Amniotic epithelial cell (primary cell): ENCODE results near the gene ATP2B1.
"Not testable (repeated sequence)": the region's sequence is repeated elsewhere in the genome, so short reads cannot be mapped to it uniquely, and the experiment has no call there.

Experiments used
- DNase-seq: peaks from one replicate; pipeline ENCODE4 v3.0.0-alpha.2; 2010; ENCODE audit warnings: low read depth

The ATP2B1 gene

DNA sequence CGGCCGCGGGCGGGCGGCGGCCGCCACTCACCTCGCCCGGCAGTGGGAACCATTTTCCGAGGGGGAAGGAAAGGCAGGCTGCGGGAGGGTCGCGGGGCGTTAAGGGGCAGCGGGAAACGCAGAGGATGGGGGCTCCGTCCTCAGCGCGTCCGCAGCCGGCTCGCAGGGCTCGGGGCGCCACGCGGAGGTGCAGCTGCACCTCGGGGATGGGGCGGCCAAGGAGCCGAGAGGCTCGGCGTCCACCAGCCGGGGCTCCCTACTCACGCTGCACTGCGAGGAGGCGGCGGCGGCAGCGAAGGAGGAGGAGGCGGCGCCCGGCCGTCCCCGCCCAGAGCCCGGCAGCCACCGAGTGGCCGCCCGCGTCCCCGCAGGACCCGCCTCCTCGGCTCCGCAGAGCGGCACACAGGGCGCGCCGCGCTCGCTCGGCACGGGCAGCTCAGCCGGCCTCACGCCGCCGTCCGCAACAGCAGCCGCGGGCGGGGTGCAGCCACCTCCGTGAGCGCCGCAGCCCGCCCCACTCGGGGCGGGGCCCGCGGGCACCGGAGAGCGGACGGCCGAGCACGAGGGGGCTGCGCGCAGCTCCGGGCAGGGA is at the start of gene ATP2B1:
TSS of gene ATP2B1 (minus strand) at position 274 of the 592 bp plus-strand sequence. CDS start 52,952 bp downstream, outside the sequence.
- peak; percentile 79 for DNase-seq

DNA sequence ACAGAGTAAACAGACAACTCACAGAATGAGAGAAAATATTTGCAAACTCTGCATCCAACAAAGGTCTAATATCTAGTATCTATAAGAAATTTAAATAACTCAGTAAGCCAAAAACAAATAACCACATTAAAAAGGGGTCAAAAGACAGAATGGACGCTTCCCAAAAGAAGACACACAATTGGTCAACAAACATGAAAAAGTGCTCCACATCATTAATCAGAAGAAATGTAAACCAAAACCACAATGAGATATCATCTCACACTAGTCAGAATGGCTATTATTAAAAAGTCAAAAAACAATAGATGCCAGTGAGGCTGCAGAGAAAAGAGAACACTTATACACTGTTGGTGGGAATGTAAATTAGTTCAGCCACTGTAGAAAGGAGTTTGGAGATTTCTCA is 49.3 kb upstream of the ATP2B1 start:
- not testable (repeated sequence) for DNase-seq

DNA sequence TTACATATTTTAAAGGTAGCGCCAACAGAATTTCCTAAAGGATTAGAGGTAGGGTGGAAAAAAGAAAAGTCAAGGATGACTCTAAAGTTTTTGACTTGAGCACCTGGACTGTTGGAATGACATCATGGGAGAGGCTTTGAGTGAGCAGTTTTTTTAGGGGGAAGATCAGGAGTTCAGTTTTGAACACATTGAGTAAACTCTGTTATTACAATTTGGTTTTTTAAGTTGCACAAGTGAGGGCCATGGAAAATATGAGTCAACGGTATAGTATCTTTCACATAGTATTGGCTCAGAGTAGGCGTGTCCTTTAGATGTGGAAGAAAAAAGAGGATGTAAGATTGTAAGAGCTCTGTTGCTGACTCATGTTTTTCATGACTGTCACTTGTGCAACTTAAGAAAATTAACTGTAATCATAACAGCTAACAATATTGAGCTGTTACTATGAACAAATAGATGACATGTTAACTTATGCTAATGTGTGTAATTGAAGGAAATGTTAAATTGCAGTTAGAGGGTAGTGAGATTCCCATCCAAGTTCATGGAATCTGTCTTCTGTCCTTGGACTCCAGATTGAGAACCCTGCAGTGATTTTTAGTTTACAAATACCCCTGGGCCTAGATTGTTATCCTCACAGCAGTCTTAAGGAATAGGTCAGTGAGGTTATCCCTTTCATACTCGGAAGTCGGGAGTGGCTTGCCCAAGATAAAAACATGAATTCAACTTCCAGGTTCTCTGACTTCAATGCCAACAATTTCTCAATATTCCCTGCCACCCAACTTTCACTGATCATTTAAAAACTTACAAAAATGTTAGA is 48.2 kb upstream of the ATP2B1 start:
- DNase-seq, result peak; percentile 98

DNA sequence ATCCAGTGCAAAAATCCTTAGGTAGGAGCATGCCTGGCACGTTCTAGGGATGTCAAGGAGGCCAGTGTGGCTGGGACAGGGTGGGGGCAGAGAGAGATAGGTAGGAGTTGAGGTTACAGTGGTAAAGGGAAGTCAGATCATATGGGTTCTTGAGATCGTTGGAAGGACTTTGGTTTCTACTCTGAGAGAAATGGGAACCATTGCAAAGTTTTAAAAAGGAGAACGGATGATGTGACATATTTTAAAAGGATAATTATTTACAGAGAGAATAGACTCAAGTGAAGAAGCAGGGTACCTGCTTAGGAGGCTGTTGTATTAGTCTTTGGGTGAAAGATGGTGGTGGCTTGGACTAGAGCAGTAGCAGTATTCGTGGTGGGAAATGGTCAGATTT is 47.6 kb upstream of the ATP2B1 start:
- no peak for DNase-seq

DNA sequence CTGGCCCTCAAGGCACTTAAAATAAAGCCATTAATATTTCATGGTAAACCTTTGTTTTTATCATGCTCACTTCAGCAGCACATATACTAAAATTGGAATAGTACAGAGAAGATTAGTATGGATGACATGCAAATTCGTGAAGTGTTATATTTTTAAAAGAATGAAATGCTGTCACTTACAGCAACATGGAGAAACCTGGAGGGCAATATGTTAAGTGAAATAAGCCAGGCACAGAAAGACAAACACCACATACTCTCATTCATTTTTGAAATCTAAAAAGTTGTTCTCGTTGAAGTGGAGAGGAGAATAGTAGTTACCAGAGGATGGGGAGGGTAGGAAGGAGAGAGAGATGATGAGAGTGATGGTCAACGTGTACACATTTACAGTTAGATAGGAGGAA is 45.4 kb upstream of the ATP2B1 start:
- no peak for DNase-seq

DNA sequence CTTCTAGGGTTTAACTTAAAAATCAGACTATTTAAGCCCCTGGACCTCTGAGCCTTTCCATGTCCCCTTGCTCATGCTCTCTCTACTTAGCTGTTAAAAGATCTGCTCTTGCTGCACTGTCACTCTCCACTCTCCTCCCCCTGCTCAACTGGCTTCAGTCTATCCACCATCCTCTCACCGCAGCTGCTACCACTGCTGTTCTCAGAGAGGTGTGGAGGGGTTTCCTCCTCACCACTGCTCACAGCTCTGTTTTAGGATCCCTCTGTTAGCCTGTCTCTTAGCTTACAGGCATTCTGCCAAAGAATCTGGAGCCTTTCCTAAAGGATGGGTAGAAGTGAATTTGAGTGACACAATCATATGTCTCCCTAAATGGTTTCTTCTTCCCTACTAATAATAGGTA is 43.7 kb upstream of the ATP2B1 start:
- no peak for DNase-seq

DNA sequence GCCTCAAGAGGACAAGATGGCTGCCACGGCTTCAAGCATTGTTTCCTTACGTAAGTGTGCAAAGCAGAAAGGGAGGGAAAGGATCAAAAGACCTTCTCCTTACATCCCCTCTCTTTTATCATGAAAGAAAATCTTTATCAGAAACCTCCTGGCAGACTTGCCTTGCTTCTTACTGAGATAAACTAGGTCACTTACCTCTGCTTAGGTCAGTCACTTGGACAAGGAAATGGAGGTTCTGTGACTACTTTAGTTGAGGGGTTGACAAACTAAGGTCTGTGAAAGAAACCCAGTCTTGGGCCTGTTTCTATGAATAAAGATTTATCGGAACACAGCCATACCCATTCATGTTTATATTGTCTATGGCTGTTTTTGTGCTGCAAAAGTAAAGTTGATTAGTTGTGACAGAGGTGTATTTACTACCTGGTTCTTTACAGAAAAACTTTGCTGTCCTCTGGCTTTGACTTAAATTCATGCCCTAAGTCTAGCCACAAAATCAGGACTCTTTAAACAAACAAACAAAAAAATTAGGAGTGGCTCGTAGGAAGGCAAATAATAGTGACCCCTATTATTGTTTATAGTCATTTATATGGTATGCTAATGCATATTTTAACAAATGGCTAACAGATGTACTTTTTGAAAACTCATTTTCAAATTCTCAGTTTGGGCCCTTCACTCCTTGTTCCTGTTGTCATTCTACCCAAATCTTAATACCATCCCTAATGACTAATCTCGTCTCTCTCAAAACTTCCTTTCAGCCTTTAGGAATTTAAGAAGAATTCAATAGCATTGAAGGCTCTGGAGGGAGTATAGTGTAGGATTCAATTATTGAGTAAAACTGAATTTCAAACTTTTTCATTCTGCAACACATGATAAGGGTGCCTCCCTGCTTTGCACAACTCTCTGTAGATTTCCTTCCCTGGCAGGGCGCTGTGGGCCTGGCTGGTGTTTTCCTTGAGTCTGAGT is 42.0 kb upstream of the ATP2B1 start:
- DNase-seq, result no peak

DNA sequence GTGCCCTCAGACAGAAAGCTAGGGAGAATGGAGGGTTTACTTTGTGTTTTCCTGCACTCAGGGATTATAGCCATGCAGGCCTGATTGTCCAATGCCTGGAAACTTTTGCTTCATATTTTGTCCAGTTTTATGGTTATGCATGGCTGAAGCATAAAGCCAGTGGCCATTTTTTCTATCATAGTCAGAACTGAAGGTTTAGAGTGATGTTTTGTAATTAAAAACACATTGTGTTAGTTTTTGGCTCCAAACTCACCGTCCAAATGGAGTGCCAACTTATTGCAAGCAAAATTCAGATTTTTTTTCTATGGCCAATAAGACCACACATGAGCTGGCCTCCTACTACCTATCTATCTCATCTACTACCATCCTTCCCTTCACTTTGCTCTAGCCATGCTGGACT is 40.2 kb upstream of the ATP2B1 start:
- DNase-seq, result no peak

DNA sequence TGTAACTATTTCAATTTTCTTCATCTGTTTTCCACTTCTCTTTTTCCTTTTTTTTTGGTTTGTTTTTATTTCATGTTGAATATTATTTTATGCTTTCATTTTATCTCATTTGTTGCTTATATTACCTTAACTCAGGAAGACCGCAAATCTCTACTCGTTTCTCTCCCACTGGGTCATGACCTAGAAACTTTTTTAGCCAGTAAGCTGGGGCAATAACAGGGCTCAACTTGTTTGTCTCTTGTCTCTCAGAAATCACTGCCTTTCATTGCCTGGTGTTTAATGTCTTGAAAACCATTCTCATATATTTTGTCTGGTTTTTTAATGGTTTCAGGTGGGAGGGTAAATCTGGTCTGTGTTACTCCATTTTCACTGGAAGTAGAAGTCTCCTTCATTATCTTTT is 36.6 kb upstream of the ATP2B1 start:
- no peak for DNase-seq

DNA sequence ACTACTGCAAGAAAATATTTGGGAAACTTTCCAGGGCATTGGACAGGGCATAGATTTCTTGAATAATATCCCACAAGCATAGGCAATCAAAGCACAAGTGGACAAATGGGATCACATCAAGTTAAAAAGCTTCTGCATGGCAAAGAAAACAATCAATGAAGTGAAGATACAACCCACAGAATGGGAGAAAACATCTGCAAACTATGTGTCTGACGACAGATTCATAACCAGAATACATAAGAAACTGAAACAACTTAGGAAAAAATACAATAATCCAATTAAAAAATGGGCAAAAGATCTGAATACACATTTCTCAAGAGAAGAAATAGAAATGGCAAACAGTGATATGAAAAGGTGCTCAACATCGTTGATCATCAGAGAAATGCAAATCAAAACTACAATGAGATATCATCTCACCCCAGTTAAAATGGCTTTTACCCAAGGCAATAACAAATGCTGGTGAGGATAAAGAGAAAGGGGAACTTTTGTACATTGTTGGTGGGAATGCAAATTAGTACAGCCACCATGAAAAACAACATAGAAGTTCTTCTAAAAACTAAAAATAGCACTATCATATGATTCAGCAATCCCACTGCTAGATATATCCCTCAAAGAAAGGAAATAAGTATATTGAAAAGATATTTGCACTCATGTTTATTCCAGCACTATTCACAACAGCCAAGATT is 33.8 kb upstream of the ATP2B1 start:
- DNase-seq, result no peak

DNA sequence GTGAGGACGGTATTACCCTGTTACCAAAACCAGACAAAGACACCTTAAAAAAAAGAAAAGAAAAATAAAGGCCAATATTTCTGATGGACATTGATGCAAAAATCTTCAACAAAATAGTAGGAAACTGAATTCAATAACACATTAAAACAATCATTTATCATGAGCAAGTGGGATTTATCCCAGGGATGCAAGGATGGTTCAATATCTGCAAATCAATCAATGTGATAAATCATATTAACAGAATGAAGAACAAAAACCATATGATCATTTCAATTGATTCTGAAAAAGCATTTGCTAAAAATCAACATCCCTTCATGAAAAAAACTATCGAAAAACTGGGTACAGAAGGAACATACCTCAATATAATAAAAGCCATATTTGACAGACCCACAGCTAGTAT is 32.3 kb upstream of the ATP2B1 start:
- DNase-seq, result no peak

DNA sequence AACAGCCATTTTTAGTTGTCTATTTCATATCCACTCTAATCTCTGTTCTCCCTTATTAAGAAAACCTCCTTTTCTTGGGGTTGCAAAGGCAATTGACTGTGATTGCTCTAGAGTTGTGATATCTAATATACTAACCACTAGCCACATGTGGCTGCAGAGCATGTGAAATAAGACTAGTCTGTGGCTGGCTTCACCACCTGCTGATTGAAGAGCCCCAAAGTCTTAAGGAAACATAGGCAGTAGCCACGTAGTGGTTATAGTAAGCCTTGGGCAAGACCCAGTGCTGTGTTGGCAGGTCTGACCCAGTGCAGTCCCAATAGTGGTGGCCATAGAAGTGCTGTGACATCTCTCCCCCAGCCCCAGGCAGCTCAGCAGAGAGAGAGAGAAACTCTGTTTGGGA is 28.4 kb upstream of the ATP2B1 start:
- no peak for DNase-seq

DNA sequence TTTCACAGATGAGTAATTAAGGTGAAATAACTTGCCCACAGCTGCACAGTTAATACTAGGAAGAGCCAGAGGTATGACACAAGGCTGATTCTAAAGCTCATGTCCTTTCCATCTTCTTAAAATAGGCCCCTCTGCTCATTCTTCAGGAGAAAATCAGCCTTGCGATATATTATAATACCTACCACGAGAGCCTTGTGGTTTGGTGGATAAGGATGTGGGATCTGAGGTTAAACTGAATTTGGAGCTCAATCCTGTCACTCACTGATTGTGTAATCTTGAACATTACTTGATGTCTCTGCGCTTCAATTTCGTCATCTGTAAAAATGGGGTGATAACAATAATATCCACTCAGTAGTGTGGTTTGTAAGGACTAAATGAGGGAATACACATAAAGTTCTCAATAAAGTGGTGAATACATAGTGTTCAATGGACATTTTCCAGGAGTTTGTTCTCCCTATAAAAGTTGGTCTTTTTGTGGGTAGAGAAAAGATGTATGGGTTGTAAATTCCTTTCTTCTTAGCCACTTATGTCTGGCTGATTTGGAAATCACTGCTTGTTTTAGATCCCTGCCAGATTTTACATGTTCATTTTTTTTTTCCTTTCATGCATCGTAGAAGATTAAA is 25.1 kb upstream of the ATP2B1 start:
- DNase-seq, result peak; percentile 98

DNA sequence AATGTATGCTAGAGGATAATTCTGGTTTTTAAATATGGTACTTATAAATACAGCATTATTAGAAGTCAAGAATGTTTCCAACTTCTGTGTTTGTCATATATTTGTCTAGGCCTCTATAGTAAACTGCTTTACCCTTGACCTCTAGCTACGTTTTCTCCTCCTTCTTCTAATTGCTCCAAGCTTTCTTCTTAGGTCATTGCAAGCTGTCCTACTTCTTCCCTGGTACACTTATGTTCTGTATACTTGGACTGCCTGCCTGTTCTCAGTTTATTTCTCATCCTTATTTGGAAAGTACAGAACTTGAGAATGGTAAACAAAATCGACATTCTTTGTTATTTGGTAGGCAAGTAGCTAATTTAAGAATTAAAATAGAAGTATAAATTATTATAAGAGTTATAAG is 23.9 kb upstream of the ATP2B1 start:
- DNase-seq, result no peak

DNA sequence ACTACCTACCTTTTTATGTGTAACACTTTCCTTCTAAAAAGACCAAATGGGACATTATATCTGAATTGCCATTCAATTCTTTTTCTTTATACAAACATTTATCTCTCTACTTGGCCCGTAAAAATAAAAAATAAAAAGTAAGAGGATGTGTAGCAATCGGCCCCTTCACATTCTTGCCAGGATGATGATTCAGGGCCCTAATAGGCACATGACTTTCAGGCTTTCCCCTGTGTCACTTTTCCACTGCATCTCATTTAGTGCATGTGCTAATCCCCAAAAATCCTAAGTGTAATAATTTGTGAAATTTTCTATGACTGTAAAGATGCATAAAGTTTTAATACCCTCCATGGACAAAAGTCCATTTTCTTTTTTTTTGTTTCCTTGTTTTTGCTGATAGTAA is 23.0 kb upstream of the ATP2B1 start:
- DNase-seq, result peak; percentile 71

DNA sequence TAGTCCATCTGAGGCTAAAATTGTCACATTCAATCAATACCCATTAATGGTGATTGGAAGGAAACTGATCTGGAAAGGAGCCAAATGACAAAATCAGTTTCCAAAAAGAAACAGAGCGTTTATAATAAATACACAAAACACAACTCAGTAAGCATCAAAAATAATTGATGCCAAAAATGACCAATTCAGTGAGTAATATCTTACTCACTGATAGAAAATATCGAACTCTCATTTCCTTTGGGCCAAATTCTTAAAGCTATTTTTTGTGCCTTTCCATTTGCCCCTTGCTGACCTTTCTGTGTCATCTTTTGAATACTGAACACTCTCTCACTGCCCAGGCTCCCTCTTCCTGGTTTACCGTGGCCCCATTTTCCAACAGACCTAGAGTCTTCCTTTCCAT is 22.5 kb upstream of the ATP2B1 start:
- DNase-seq, result no peak

DNA sequence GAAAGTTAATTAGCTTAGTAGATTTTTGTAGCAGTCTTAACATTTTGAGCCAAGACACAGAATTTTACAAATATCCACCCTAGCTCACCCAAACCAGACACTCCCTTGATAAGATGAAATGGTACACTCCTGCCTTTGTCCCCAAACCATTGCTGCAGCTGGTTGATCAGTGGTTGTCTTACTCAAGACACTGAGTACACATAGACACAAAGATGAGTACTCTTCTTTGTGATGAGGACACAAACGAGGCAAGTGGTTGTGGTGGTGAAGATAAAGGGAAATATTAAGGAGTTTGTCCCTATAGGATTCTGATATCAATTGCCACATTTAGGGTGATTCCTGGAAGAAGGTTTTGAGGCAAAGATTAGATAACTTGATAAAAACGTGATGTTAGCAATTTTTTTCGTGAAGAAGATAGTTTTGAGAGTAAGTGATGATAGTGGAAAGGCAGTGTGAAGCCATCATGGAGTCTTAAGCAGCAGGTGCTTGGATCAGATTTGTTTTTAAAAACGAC is 21.4 kb upstream of the ATP2B1 start:
- DNase-seq, result no peak

DNA sequence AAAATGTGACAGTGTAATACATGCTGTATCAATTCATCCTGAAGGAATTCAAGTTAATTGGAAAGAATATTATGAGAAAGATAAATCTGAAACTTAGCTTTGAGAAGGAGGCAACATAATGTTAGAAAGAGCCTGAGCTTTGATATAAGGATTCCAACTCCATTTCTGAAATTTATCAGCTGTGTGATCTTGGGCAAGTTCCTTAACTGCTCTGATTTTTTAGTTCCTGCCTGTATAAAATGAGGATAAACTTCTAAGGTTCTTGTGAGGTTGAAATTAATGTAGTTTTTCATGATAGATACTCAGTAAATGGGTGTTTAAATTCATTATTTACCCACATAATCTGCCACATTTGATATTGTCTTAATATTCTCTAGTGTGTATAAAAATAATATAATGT is 14.6 kb upstream of the ATP2B1 start:
- no peak for DNase-seq

DNA sequence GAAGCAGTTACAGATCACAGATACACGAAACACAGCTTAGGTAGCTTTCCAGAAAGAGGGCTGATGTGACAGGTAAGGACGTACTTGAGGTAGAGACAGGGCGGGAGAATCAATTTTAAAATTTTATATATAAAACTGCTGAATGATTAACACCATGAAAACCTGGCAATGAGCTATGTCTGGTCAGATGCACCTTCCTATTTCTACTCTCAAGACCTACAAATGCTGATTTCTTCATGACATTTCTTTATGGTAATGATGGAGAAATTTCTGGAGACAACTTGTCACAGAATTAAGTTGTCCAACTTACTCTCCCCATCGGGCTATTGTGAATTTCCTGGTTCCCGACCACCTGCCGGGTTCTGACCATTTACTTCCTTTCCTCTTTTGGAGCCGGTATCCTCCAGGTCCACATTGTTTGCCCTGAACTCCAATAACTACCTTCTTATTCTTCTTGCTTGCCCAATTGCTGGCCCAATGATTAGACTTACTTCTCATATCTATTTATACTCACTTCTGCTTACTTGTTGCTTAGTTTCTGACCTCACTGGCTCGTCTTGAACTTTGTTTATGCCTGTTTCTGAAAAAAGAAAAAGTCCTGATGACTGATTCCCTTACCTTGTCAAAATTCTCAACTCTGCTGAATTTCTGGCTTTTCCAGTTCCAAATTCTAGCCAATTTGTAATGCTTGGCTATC is 12.8 kb upstream of the ATP2B1 start:
- no peak for DNase-seq

DNA sequence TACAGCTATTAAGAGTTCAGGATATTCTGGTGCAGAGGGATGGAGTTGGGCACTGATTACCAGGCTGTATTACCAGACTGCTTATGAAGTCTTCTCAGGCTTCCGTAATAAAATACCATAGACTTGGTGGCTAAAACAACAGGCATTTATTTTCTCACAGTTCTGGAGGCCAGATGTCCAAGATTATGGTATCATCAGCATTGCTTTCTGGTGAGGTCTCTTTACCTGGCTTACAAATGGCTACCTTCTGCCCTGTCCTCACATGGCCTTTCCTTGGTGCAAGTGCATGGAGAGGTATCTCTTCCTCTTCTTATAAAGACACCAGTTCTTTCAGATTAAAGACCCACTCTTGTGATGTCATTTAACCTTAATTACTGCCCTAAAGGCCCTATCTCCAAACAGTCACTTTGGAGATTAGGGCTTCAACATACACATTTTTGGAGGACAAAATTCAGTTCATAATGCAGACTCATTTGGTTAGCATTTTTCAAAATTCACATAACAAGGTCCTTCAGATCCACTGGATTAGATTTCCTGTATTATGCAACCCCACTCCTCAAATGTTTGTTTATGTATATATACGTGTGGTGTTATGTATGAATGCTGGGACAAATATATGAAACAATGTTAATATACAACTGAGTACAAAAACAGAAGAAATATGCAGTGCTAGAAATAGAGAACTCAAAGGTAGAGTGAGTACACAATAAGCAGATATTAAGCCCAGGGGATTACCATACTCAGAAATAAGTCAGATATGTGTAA is 9.3 kb upstream of the ATP2B1 start:
- DNase-seq, result no peak
